Measurements from ENCODE around the gene CSTA. TPM values are rescaled to one million over a fixed set of nuclear protein-coding genes. Genes with fewer than 3 reads are reported as not detected.

Gene CSTA
- total RNA-seq (2014; rRNA removed; shearing (Covaris generic)) (0.22 and 0.62 TPM in 2 replicates), total RNA-seq (2022) (0.70 TPM in 1 of 2 replicates, not detected in the other), Bru-seq, nascent RNA (percentile 20 among the genes with signal in this experiment), BruChase-seq, experiment 1, labeled RNA remaining after a 6-hour chase (percentile 20 among the genes with signal in this experiment), BruChase-seq, experiment 2, labeled RNA remaining after a 2-hour chase (percentile 19 among the genes with signal in this experiment)
- long read RNA-seq = 0 reads

GRCh38 chr3:122324871-122325323, at the start of gene CSTA:
Gene CSTA, plus strand, starts transcription at chr3:122325248. Its CDS starts 45 bp downstream, at chr3:122325293.
- DNase-seq (ENCODE audit: low spot score) = no peak
- H3K9me3 ChIP-seq (ENCODE audit: low read length) = 0 out of 2 replicates have a peak, but pooled peaks cover 7% of the 10 kb centered on the region
- intact Hi-C loops (cut with micrococcal nuclease; ENCODE audit: unreplicated experiment) = no loop called here
- H3K36me3 ChIP-seq (ENCODE audit: insufficient read depth, low read length) = no peaks in the 10 kb centered on the region
- H3K4me2 ChIP-seq (ENCODE audit: low read length) = no peak within 1 kb of the TSS
- TF ChIP-seq EZH2phosphoT487 (IDR thresholded peaks at IDR 0.05; ENCODE audit: borderline replicate concordance, low read depth, low read length) = no peak
- TF ChIP-seq CTCF (conservative IDR thresholded peaks at IDR 0.05; ENCODE audit: low read length) = no peak
- H3K79me2 ChIP-seq (ENCODE audit: insufficient read depth, low read depth, low read length) = no peaks in the 10 kb centered on the region
- H4K20me1 ChIP-seq (ENCODE audit: insufficient read depth, low read length) = no peaks in the 10 kb centered on the region
- no peak within 1 kb of the TSS for H3K27ac ChIP-seq (ENCODE audit: low read depth, low read length, poor library complexity, severe bottlenecking)
- peaks cover 7% of the 10 kb centered on the region for H3K4me1 ChIP-seq (ENCODE audit: insufficient read depth, low read length, poor library complexity, severe bottlenecking)
- H3K4me3 ChIP-seq (ENCODE audit: low read depth, low read length, poor library complexity, severe bottlenecking) = no peak within 1 kb of the TSS
- CTCF ChIA-PET (ENCODE audit: unreplicated experiment) = no interaction called here
- no peaks in the 10 kb centered on the region for H3K9me2 ChIP-seq (ENCODE audit: insufficient read depth, low read length)
- no peak within 1 kb of the TSS for H2AFZ ChIP-seq (ENCODE audit: low read length)
- POLR2A ChIA-PET = no interaction called here
- no TSS peak for BruUV-seq (replicated peaks)

- intact Hi-C loops (cut with micrococcal nuclease; ENCODE audit: unreplicated experiment) = no loop called here
- no peak overlapping the region for H3K4me3 ChIP-seq (ENCODE audit: low read depth, low read length, poor library complexity, severe bottlenecking)
- no peaks in the 10 kb centered on the region for H3K9me3 ChIP-seq (ENCODE audit: low read length)
- DNase-seq (ENCODE audit: low spot score) = no peak
- TF ChIP-seq EZH2phosphoT487 (IDR thresholded peaks at IDR 0.05; ENCODE audit: borderline replicate concordance, low read depth, low read length) = no peak
- no peak for TF ChIP-seq CTCF (conservative IDR thresholded peaks at IDR 0.05; ENCODE audit: low read length)
- H2AFZ ChIP-seq (ENCODE audit: low read length) = no peak overlapping the region
- ChIA-PET CTCF (ENCODE audit: unreplicated experiment) (no interaction called here), POLR2A (no interaction called here)
- H3K79me2 ChIP-seq (ENCODE audit: insufficient read depth, low read depth, low read length) = no peaks in the 10 kb centered on the region
- no TSS peak for BruUV-seq (replicated peaks)
- no peaks in the 10 kb centered on the region for H3K4me1 ChIP-seq (ENCODE audit: insufficient read depth, low read length, poor library complexity, severe bottlenecking)
- H3K4me2 ChIP-seq (ENCODE audit: low read length) = no peak overlapping the region
- H3K36me3 ChIP-seq (ENCODE audit: insufficient read depth, low read length) = no peaks in the 10 kb centered on the region
- H3K27ac ChIP-seq (ENCODE audit: low read depth, low read length, poor library complexity, severe bottlenecking) = no peak overlapping the region
- H3K9me2 ChIP-seq (ENCODE audit: insufficient read depth, low read length) = no peaks in the 10 kb centered on the region
- H4K20me1 ChIP-seq (ENCODE audit: insufficient read depth, low read length) = no peaks in the 10 kb centered on the region
Observed at GRCh38 chr3:122281891-122282290, 43.2 kb upstream of the CSTA start.

- ChIA-PET CTCF (ENCODE audit: unreplicated experiment) (no interaction called here), POLR2A (no interaction called here)
- no TSS peak for BruUV-seq (replicated peaks)
- Histone ChIP-seq H3K27ac (ENCODE audit: low read depth, low read length, poor library complexity, severe bottlenecking) (no peak overlapping the region), H3K79me2 (ENCODE audit: insufficient read depth, low read depth, low read length) (no peaks in the 10 kb centered on the region), H3K36me3 (ENCODE audit: insufficient read depth, low read length) (no peaks in the 10 kb centered on the region), H3K9me2 (ENCODE audit: insufficient read depth, low read length) (no peaks in the 10 kb centered on the region), H3K4me1 (ENCODE audit: insufficient read depth, low read length, poor library complexity, severe bottlenecking) (no peaks in the 10 kb centered on the region), H3K9me3 (ENCODE audit: low read length) (no peaks in the 10 kb centered on the region), H3K4me3 (ENCODE audit: low read depth, low read length, poor library complexity, severe bottlenecking) (no peak overlapping the region), H2AFZ (ENCODE audit: low read length) (no peak overlapping the region), H3K4me2 (ENCODE audit: low read length) (no peak overlapping the region), H4K20me1 (ENCODE audit: insufficient read depth, low read length) (no peaks in the 10 kb centered on the region)
- no peak for TF ChIP-seq EZH2phosphoT487 (IDR thresholded peaks at IDR 0.05; ENCODE audit: borderline replicate concordance, low read depth, low read length)
- no peak for TF ChIP-seq CTCF (conservative IDR thresholded peaks at IDR 0.05; ENCODE audit: low read length)
- no peak for DNase-seq (ENCODE audit: low spot score)
- intact Hi-C loops (cut with micrococcal nuclease; ENCODE audit: unreplicated experiment) = no loop called here
Observed at GRCh38 chr3:122283796-122284445, 41.1 kb upstream of the CSTA start.

Data from OCI-LY7 (cell line).